GM21526 (cell line): ENCODE data around the gene IRF9.

Experiments
- ATAC-seq: cut with Tn5 transposase; IDR thresholded peaks from one replicate; pipeline ENCODE4 v1.9.1; 2021; ENCODE audit warnings: moderate library complexity; ENCODE audit not compliant: unreplicated experiment, low FRiP score

Gene IRF9

GRCh38 chr14:24172871-24173281 is 11.8 kb downstream of the IRF9 start:
- ATAC-seq, result no peak

DNA sequence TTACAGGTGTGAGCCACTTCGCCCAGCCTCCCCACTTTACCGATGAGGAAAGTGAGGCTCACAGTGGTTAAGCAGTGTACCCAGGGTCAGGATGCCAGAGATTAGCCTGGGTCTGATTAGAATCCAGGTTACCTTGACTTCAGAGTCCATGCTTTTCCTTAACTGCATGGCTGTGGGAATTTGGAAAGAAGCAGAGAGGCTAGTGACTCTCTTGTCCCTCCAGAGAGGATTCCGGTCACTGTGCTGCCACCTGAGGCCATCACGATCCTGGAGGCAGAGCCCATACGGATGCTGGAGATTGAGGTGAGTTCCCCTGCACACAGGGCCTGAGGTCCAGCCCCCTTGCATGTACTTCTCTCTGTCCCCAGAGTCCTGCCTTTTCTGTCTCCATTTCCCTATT is 15.5 kb downstream of the IRF9 start:
- ATAC-seq, result no peak

DNA sequence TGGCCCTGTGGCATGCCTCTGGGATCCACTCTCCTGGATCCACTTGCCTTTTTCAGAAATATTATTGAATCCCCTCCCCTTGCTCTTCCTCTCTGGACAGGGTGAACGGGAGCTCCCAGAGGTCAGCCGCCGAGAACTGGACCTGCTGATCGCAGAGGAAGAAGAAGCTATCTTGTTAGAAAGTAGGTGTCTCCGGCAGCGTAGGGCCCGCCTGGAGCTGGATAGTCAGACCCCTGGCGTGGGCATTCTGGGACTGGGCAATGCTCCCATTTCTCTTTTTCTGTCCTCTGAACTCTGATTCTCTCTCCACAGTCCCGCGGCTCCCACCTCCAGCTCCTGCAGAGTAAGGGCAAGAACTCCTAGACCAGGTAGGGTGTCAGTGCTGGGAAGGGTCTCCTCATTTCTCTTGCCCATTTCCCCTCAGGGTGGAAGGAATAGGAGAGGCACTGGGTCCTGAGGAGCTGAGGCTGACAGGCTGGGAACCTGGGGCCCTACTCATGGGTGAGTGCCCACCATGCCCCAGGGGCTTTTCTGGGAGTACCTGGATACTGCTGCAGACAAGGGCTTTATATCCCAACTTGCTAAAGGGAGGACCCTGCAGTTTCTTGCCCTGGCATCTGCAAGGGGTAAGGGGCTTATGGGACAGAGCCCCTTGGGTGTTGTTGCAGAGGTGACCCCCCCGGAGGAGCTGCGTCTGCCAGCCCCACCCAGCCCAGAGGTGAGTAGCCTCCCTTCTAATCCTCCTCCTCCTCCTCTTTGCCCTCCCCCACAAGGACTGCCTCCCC is 16.2 kb downstream of the IRF9 start:
- no peak for ATAC-seq

DNA sequence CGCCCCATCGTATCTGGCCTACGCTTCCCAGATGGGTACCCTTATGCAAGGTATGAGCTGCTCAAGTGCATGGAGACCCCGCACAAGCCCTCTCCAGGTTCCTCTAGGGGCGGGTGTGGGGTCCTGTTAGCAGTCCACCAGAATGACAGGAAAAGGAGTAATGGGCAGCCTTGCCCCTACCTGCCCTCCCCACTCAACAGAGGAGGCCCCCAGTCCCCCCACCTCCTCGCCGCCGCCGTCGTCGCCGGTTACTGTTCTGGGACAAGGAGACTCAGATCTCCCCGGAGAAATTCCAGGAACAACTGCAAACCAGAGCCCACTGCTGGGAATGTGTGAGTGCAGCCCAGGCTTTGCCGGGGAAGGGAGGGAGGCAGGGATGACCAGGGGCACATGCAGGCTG is 16.8 kb downstream of the IRF9 start:
- no peak for ATAC-seq

DNA sequence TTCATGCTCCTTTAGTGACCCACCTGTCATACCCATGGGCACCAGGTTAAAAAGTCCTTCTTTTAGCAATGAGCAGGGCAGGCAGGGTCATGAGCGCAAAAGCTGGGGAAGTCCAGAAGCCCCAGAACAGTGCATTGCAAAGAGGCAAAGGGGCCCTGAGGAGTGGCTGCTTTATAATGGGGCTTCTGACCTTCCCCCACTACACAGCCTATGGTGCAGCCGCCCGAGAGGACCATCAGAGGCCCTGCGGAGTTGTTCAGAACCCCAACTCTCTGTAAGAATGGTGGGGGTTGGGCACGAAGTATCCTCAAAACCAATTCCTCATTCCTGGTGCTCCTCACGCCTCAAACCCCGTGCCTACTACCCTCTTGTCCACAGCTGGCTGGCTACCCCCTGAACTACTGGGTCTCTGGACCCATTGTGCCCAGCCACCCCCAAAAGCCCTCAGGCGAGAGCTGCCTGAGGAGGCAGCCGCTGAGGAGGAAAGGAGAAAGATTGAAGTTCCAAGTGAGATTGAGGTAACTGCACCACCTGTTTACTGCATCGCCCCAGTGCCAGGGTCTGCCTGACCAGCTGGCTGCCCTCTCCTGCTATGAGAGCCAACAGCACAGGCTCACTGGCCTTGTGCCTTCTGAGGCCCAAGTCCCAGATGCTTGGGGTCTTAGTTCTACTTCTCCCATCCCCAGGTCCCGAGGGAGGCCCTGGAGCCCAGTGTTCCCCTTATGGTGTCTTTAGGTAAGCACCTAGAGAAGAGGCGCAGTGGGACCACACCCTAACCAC is 17.5 kb downstream of the IRF9 start:
- ATAC-seq, result no peak

DNA sequence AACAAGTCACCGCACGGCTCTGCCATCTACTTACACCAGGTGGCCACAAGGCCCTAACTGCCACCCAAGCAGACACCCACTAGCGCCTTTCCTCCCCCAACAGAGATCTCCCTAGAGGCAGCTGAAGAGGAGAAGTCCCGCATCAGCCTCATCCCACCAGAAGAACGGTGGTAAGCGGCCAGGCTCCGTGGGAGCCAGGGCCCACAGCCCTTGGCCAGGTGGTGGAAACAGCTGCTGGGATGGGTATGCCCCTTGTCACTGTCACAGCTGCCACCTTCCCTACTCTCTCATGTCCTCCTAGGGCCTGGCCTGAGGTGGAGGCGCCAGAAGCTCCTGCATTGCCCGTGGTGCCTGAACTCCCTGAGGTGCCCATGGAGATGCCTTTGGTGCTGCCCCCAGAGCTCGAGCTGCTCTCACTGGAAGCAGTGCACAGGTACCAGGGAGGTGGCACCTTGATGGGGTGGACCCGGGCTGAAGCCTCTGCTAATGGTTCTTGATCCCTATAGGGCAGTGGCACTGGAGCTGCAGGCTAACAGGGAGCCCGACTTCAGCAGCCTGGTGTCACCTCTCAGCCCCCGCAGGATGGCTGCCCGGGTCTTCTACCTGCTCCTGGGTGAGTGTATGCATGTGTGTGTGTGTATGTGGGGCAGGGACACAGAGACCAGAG is 18.4 kb downstream of the IRF9 start:
- no peak for ATAC-seq

DNA sequence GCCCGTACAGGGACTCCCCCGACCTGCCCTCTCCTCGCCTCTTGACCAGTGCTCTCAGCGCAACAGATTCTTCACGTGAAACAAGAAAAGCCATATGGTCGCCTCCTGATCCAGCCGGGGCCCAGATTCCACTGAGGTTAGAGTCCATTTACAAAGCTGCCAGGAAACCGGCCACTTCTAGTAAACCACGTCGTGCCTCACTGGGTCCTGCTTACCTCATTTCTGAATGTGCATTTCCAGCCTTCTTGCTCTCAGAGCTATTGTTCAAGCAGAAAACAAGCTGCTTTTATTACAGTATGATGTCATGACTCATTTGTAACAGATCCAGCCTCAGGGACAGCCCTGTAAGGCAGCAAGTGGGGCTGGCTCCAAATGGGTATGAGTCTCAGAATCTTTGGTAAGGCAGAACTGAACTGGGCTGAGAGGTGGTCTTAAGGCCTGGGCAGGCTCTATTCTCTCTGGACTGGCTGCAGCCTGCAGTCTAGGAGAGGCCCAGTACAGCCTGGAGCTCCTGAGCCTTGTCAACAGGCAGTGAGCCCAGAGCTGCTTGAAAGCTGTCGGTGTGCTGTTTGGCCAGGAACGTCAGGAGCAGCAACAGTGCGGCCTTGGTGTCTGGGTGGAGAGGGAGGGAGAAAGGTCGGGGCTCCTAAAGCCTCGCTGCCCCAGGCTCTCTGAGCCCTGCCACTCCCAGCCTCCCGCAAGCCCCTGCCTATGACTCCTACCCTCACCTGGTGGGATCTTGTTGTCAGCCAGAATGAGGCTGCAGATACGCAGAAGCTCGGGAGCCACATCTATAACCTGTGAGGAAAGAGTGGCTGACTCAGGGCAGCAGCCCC is 19.1 kb downstream of the IRF9 start:
- no peak for ATAC-seq

DNA sequence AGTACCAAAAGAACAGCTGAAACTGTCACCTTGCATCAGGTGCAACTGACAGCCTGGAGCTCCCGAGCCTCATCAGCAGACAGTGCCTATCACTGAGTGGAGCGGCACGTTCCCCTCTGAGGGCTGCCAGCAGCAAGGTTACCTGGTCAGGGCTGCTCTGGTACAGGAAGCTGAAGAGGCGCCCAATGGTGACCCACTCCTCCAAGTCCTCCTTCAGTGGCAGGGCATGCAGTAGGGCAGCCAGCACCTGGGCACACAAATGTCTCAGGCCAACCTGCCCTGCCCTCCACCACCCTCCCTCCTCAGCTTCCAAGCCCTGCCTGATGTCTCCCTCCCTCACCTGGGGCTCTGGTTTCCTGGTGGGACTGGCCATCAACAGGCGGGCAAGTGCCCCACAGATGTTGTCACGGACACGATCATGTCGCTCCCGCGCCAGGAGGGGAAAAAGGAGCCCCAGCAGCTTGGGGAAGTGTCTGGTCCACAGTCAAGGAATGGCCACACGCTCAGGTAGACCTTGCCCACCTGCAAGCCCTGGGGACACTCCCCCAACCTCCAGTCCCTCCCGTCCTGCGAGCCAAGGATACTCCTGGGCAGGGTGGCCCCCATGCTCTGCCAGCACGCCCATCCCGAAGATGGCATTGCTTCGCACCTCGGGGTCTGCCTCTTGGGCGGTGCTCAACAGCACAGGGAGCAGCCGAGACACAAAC is 20.5 kb downstream of the IRF9 start:
- ATAC-seq, result no peak

DNA sequence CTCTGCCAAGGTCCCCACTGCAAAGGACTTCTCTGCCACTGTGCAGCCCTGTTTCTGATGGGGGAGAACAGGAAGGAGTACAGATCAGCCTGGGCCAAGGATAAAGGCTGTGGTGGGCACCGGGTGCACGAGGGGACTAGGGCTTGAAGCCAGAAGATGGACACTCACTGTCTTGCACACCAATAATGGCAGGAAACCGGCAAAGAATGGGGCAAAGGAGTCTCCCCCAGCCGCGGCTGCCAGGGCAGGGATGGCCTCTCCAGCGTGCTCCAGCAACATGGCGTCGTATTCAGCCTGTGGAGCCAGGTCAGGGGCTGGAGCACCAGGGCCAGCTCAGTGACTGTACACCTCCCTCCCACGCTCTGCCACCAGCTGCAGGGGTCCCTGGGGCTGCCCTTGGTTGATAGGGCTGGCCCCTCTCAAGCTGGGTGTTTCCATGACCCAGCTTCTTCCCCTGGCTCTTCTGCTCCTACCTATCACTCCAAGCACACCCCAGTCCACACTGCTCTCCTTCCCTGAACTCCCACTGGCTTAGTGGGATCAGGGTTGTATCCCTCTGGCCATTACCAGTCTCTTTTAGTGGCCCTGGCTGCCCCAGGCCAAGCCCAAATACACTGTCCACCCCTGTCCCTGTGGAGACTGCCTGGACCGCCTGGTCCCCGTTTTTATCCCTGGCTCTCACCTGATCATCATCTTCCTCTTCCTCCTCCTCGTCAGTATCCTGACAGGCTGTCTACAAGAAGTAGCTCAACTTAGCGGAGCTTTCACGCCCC is 21.2 kb downstream of the IRF9 start:
- no peak for ATAC-seq

GRCh38 chr14:24183014-24183481 is 22.0 kb downstream of the IRF9 start:
- no peak for ATAC-seq

DNA sequence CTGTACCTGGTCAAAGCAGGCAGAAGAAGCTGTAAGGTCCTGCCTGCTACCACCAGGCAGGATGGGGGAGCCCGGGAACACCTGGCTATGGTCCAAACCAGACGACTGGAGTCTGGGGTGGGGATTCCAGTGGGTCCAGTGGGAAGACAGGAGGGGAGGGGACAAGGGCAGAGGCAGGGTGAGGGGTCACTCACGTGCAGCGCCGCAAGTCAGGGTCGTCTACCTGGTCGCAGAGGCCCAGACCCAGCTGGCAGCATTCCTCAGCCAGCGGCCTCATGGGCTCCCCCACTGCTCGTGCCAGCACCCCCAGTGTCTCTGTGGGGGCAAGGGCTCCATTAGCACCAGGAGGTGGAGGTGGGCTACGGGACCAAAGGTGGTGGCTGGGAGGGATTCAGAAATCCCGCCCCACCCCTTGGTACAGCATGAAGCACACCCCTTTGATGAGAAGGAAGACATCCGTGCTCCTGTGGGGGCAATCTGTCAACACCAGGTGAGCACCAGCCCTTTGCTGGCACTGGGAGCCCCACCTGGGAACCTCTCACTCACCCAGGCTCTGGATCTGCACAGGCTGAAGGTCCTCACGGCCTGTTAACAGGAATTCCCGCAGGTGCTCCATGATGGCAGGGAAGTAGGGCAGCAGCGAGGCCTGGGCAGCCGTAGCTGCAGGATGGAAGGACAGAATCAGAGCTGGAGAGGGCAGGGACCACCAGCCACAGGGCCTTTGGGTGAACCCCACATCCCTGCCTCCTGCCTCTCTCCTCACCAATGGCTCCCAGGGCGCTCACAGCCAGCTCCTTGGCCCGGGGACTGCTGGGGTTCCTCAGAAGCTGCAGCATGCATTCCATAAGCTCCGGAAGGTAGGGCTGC is 23.3 kb downstream of the IRF9 start:
- ATAC-seq, result no peak

GRCh38 chr14:24185026-24185425 is 24.0 kb downstream of the IRF9 start:
- ATAC-seq, result no peak

GRCh38 chr14:24185741-24186140 is 24.7 kb downstream of the IRF9 start:
- ATAC-seq, result no peak

- no peak for ATAC-seq
Measured at GRCh38 chr14:24186831-24187538, 25.9 kb downstream of the IRF9 start.

DNA sequence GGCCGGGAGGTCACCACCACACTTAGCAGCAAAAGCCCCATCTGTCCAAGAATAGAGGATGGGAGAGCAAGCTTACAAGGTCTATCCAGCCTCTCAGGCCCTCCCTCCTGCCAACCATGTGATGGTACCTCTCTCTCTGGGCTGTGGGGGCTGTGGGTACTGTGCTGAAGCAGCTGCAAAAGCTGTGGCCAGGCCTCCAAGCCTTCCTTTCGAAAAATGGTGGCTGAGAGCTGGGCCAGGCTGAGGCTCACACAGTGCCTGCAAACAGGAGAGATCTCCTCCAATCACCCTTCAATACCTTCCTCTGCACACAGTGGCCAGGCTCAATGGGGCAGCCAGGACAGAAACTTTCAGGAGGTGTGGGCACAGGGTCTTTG is 26.5 kb downstream of the IRF9 start:
- ATAC-seq, result no peak

- peak; percentile 67 for ATAC-seq
Measured at GRCh38 chr14:24188251-24189058, 27.4 kb downstream of the IRF9 start, which contains the start of gene IPO4. Gene IPO4, minus strand, starts transcription at chr14:24188816. Its CDS starts 29 bp downstream, at chr14:24188787.

- ATAC-seq, result no peak
Measured at GRCh38 chr14:24189059-24189375, 28.0 kb downstream of the IRF9 start.
